Ascending aorta (tissue), 2 donors: ENCODE results near the gene STXBP5L. TPM values are rescaled to one million over a fixed set of nuclear protein-coding genes. Genes with fewer than 3 reads are reported as not detected.

Experiments
- DNase-seq, 2 donors: peaks; one replicate each; pipeline ENCODE4 v3.0.0-alpha.2; 2019; ENCODE audit warnings: low spot score in 2 of 2
- H3K27ac ChIP-seq, 2 donors: fragments of 200-600 bp; sonication (generic); one replicate each; pipeline ENCODE4 v1.5.1; 2016 to 2017; ENCODE audit warnings: mild to moderate bottlenecking in 1 of 2
- H3K27me3 ChIP-seq: fragments of 200-600 bp; sonication (generic); one replicate; pipeline ENCODE4 v1.5.1; 2017
- H3K36me3 ChIP-seq, 2 donors: fragments of 200-600 bp; sonication (generic); one replicate each; pipeline ENCODE4 v1.5.1; 2016
- H3K4me1 ChIP-seq, 2 donors: fragments of 200-600 bp; sonication (generic); one replicate each; pipeline ENCODE4 v1.5.1; 2016 to 2017; ENCODE audit warnings: mild to moderate bottlenecking in 1 of 2
- H3K4me3 ChIP-seq, 2 donors: fragments of 200-600 bp; sonication (generic); one replicate each; pipeline ENCODE4 v1.5.1; 2016 to 2017; ENCODE audit warnings: mild to moderate bottlenecking in 1 of 2
- H3K9me3 ChIP-seq, 2 donors: fragments of 200-600 bp; sonication (generic); one replicate each; pipeline ENCODE4 v1.5.1; 2016
- CTCF ChIP-seq, 3 experiments: fragments of 200-600 bp in 2 of 3; fragments of 450-650 bp in 1 of 3; sonication (generic) in 2 of 3; IDR thresholded peaks; one replicate each; pipeline ENCODE4 v1.5.1; 2016 to 2019; ENCODE audit warnings: antibody characterized with exemption in 3 of 3, mild to moderate bottlenecking in 1 of 3, moderate library complexity in 1 of 3
- intact Hi-C: fragments of 100-400 bp; cut with DNase I; formaldehyde crosslinking; loops from one replicate; pipeline ENCODE4 v1.15.1; 2023
- total RNA-seq: library from RNA; depleted of rRNA; stranded (reverse); fragments of >200 nt; gene quantifications from one replicate; pipeline ENCODE4 v1.1.0, GENCODE V29; 2016

Gene STXBP5L
- not detected for total RNA-seq

GRCh38 chr3:120908030-120908794 lies at the start of gene STXBP5L:
Gene STXBP5L (plus strand): TSS chr3:120908205. CDS start chr3:120909579, 1,374 bp downstream.
- Histone ChIP-seq H3K4me1 (peaks cover 6 to 9% of the 10 kb centered on the region in 2 donors), H3K36me3 (no peaks in the 10 kb centered on the region), H3K9me3 (no peaks in the 10 kb centered on the region), H3K27ac (no peak within 1 kb of the TSS), H3K27me3 (no peaks in the 10 kb centered on the region), H3K4me3 (peak within 1 kb of the TSS; percentile 61 to 64)
- no peak for TF ChIP-seq CTCF (IDR thresholded peaks at IDR 0.05)
- intact Hi-C loops, result no loop called here
- peak in 1 of 2 donors; percentile 63 for DNase-seq

- Histone ChIP-seq H3K4me3 (no peak overlapping the region), H3K9me3 (no peaks in the 10 kb centered on the region), H3K4me1 (no peaks in the 10 kb centered on the region), H3K27me3 (no peaks in the 10 kb centered on the region), H3K36me3 (no peaks in the 10 kb centered on the region), H3K27ac (no peak overlapping the region)
- DNase-seq, result no peak
- intact Hi-C loops, result no loop called here
- TF ChIP-seq CTCF (IDR thresholded peaks at IDR 0.05), result no peak
Observed at GRCh38 chr3:120858521-120858920, 49.5 kb upstream of the STXBP5L start.

GRCh38 chr3:120864541-120864940 lies 43.5 kb upstream of the STXBP5L start:
- Histone ChIP-seq H3K4me3 (no peak overlapping the region), H3K9me3 (no peaks in the 10 kb centered on the region), H3K27me3 (no peaks in the 10 kb centered on the region), H3K4me1 (no peaks in the 10 kb centered on the region), H3K36me3 (no peaks in the 10 kb centered on the region), H3K27ac (no peak overlapping the region)
- TF ChIP-seq CTCF (IDR thresholded peaks at IDR 0.05), result no peak
- intact Hi-C loops, result no loop called here
- no peak for DNase-seq

- intact Hi-C loops, result no loop called here
- Histone ChIP-seq H3K27me3 (no peaks in the 10 kb centered on the region), H3K9me3 (no peaks in the 10 kb centered on the region), H3K36me3 (no peaks in the 10 kb centered on the region), H3K27ac (no peak overlapping the region), H3K4me1 (no peaks in the 10 kb centered on the region), H3K4me3 (no peak overlapping the region)
- DNase-seq, result no peak
- no peak for TF ChIP-seq CTCF (IDR thresholded peaks at IDR 0.05)
Observed at GRCh38 chr3:120875507-120875906, 32.5 kb upstream of the STXBP5L start.

DNA sequence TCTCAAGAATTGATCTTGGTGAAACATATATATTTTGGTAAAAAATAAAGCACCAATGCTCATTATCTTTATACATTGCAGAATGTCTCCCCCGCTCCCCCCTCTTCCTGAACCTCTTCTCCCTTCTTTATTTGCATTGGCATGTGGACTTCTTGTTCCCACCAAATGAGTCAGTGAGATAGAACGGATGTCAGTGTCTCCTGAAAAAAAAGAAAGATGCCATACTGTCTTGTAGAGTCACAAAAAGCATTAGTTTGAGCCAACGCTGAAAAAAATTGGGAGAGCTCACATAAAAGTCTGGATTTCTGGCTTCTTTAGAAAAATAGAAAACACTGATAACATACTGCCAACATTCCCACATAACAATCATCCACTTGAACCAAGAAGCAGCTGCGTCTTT lies 32.0 kb upstream of the STXBP5L start:
- no peaks in the 10 kb centered on the region for H3K4me1 ChIP-seq
- intact Hi-C loops, result no loop called here
- no peak for TF ChIP-seq CTCF (IDR thresholded peaks at IDR 0.05)
- H3K27me3 ChIP-seq, result no peaks in the 10 kb centered on the region
- no peak for DNase-seq
- H3K36me3 ChIP-seq, result no peaks in the 10 kb centered on the region
- no peaks in the 10 kb centered on the region for H3K9me3 ChIP-seq
- H3K27ac ChIP-seq, result no peak overlapping the region
- H3K4me3 ChIP-seq, result no peak overlapping the region
